GM10266 (cell line): ENCODE measurements around the gene PCSK6.

Source experiments
- DNase-seq: peaks from one replicate; pipeline ENCODE4 v3.0.0; 2012; ENCODE audit errors: extremely low spot score
- CTCF ChIP-seq: IDR thresholded peaks from 2 replicates; pipeline ENCODE4 v1.5.1; 2012; ENCODE audit warnings: mild to moderate bottlenecking, low read depth; ENCODE audit not compliant: control insufficient read depth, insufficient read depth; ENCODE audit errors: missing control alignments

The PCSK6 gene

GRCh38 chr15:101489599-101490407 lies at the start of gene PCSK6:
Gene PCSK6 (minus strand): TSS chr15:101489707. CDS start chr15:101489670, 37 bp downstream.
- TF ChIP-seq CTCF, result no peak
- peak; percentile 76 for DNase-seq

GRCh38 chr15:101538996-101539395 lies 49.5 kb upstream of the PCSK6 start:
- no peak for TF ChIP-seq CTCF
- DNase-seq, result no peak

GRCh38 chr15:101538177-101538576 lies 48.7 kb upstream of the PCSK6 start:
- no peak for DNase-seq

GRCh38 chr15:101537483-101538080 lies 48.1 kb upstream of the PCSK6 start:
- no peak for DNase-seq

More at GRCh38 chr15:101538177-101538576, 48.7 kb upstream of the PCSK6 start:
- no peak for TF ChIP-seq CTCF

GRCh38 chr15:101536875-101537405 lies 47.4 kb upstream of the PCSK6 start:
- TF ChIP-seq CTCF, result no peak
- no peak for DNase-seq

More at GRCh38 chr15:101537483-101538080, 48.1 kb upstream of the PCSK6 start:
- no peak for TF ChIP-seq CTCF

- DNase-seq, result no peak
- no peak for TF ChIP-seq CTCF
Measured at GRCh38 chr15:101536166-101536874, 46.8 kb upstream of the PCSK6 start.
